HG03159 (cell line): ENCODE data around the gene CATSPERZ.
"Not testable (repeated sequence)": the region's sequence is repeated elsewhere in the genome, so short reads cannot be mapped to it uniquely, and the experiment has no call there.

Experiments
- ATAC-seq: cut with Tn5 transposase; IDR thresholded peaks from one replicate; pipeline ENCODE4 v1.9.1; 2021; ENCODE audit warnings: mild to moderate bottlenecking, moderate library complexity; ENCODE audit not compliant: unreplicated experiment

The CATSPERZ gene

DNA sequence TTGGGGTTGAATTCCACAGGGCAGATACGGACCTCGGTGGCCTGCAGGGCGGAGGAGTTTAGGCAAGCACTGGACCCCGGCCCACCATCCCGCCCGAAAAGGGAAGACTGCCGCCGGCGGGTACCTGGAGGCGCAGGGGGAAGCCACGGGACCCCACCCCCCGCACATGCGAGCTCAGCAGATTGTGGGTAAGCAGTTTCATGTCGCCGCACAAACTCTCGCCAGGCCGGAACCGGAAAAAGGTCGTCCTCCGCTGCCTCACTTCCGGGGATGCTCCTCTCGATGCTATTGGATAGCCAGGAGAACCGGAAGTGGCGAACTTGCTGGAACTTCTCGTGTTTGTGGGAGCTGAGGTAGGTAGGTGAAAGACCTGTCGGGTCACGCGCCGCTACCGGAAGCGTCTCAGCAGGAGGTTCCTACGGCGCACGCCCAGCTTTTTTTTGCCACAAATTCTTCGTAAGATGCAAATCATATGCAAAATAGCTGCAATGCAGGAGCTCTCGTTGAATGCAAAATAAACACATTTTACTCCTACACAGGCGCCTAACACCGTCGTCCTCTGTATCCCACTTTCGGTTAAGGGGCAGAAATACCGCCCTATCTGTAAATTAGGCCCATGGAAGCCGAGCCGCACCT is 17.3 kb downstream of the CATSPERZ start, which contains the start of gene TRMT112:
TRMT112 (minus strand) TSS at position 235 of the 636 bp plus-strand sequence; CDS start at position 202, 33 bp downstream.
- ATAC-seq, result peak; percentile 60

- ATAC-seq, result peak; percentile 71
Measured at GRCh38 chr11:64317961-64318765, 18.0 kb downstream of the CATSPERZ start, which contains the start of gene PRDX5. TSS of gene PRDX5 (plus strand) at chr11:64318121. CDS start at chr11:64318216, 95 bp downstream.

DNA sequence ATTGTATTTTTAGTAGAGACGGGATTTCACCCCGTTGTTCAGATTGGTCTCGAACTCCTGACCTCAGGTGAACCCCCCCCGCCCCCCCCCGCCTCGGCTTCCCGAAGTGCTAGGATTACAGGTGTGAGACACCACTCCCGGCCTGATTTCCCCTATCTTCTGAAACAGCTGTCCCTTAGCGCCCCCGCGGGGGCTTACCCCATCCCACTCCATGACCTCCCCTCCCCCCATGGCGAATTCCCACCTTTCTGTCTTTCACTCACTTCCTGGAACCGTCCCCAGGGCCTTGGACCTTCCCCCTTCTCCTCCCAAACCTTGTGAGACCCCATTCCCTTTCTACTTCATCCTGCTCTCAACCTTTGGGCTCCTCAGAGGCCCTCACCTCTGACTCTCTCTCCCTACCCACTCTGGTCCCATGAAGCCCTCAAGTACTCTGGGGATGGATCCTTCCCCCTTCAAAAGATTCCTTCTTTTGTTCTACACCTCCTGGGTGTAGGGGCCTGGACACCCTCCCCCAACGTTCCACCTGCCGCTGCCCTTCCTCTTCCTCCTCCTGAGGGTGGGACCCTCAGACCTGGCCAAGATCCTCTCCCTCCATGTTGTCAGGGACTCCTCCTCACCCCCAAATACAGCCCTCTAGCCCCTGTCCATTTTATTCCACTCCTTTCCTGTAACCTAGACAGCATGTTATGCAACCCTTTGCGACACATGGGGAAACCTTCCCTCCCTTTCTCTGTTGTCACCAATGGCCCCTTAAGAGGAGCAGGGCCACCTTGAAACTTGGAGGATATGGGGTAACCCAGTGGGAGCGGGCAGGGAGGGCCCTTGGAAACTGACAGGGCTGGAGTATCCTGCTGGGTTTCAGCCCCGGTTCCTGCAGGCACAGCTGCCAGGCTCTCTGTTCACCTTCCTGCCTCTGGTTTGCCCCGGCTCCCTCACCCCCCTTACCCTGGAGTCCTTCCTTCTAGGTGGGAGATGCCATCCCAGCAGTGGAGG is 18.9 kb downstream of the CATSPERZ start:
- ATAC-seq, result no peak

- ATAC-seq, result no peak
Measured at GRCh38 chr11:64320556-64320955, 20.4 kb downstream of the CATSPERZ start.

DNA sequence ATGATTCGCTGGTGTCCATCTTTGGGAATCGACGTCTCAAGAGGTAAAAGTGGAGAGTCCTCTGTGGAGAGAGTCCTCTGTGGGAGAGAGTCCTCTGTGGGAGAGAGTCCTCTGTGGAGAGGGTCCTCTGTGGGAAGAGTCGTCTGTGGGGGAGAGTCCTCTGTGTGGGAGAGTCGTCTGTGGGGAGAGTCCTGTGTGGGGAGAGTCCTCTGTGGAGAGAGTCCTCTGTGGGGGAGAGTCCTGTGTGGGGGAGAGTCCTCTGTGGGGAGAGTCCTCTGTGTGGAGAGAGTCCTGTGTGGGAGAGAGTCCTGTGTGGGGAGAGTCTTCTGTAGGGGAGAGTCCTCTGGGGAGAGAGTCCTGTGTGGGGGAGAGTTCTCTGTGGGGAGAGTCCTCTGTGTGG is 20.9 kb downstream of the CATSPERZ start:
- ATAC-seq, result no peak

- ATAC-seq, result no peak
Measured at GRCh38 chr11:64321533-64321932, 21.4 kb downstream of the CATSPERZ start.

DNA sequence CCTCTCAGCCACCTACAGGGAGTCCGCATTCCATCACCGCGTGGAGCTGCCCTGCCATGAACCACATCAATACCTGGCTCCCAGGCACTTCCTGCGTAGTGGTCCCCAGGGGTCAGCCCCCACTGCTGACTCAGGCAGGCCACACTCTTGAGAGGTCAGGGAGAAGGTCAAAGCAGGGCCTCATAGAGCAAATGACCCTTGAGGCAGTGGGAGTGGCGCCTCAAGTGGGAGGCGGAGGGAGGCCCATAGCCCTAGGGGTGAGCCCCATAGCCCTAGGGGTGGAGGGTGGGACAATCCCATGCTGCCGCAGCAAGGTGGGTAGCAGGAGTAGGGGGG is 22.7 kb downstream of the CATSPERZ start:
- ATAC-seq, result no peak

DNA sequence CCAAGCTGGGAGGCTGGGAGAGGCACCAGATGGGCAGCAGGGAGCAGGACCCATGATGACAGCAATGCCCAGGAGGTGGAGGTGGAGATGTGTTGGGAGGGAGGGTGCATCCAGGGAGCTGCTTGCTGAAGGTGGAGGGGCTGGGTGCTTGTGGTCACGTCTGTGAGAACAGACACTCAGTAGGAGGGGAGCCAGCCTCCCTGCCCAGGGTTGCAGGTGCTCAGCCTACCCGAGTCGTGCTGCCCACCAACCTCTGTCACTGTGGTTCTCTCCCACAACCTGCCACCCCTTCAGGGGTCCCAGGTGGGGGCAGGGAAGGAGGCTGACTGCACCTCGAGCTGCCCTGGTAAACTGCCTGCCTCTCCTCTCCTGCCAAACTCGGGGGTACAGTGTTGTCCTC is 23.2 kb downstream of the CATSPERZ start:
- ATAC-seq, result no peak

GRCh38 chr11:64323984-64324383 is 23.8 kb downstream of the CATSPERZ start:
- ATAC-seq, result not testable (repeated sequence)

- no peak for ATAC-seq
Measured at GRCh38 chr11:64324692-64325469, 24.7 kb downstream of the CATSPERZ start.

DNA sequence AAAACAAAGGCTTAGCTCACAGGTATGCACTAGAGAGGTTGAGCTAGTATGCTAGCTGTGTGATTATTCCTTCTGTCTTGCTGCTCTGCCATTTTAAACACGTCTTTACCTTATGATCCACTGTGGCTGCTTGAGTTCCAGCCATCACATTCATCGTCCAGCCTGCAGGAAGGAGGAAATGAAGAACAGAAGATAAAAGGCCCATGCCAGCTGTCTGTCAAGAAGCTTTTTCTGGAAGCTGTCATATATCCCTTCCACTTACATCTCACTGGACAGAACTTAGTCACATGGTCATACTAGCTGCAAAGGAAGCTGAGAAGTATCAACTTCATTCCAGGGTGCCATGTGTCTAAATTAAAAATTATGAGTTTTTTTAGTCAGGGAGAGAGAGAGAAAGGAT is 27.2 kb downstream of the CATSPERZ start:
- ATAC-seq, result no peak

GRCh38 chr11:64327993-64328392 is 27.8 kb downstream of the CATSPERZ start:
- ATAC-seq, result no peak

- no peak for ATAC-seq
Measured at GRCh38 chr11:64330888-64331287, 30.7 kb downstream of the CATSPERZ start.

- peak; percentile 54 for ATAC-seq
Measured at GRCh38 chr11:64331569-64332371, 31.6 kb downstream of the CATSPERZ start.

GRCh38 chr11:64333556-64333955 is 33.4 kb downstream of the CATSPERZ start:
- ATAC-seq, result no peak

DNA sequence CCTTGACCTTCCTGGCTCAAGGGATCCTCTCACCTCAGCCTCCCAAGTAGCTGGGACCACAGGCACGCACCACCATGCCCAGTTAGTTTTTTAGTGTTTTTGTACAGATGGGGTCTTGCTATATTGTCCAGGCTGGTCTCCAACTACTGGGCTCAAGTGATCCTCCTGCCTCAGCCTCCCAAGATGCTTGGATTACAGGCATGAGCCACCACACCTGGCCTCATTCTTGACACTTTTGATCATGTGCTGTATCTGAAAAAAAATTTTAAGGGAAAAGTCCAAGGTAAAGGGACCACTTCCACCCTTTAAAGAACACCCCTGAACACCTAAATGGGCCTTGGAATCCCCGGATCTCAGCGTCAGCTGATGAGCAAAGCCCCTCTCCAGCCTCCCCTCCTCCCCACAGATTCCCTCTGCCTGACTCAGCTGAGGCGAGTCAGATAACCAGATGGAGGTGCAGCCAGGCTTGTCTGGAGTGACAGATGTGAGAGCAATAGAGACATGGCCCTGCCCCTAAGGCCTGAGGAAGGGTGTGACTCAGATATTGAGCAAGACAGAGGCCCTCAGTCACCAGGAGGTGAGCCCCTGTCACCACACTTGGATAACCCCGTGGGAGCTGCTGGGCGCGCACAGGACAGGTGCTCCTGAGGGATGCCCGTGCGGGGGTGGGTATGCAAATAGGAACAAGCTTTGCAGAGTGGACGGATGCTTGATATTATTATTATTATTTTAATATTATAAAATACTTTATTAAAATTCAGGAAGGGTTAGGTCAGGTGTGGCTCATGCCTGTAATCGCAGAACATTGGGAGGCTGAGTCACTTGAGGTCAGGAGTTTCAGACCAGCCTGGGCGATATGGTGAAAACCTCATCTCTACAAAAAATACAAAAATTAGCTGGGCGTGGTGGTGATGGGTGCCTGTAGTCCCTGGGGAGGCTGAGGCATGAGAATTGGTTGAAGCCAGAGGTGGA is 34.9 kb downstream of the CATSPERZ start:
- peak; percentile 73 for ATAC-seq

GRCh38 chr11:64337538-64338249 is 37.5 kb downstream of the CATSPERZ start:
- no peak for ATAC-seq

DNA sequence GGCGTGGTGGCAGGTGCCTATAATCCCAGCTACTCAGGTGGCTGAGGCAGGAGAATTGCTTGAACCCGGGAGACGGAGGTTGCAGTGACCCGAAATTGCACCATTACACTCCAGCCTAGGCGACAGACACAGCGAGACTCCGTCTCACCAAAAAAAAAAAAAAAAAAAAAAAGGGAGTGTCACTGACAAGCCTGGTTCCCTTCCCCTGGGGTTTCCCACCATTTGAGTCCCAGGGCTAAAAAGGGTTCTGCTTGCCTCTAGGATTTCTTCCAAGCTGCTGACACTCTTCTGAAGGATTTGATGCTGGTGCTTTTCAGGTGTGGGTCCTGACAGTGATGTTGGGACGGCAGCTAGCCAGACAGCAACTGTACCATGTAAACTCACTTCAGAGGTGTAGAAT is 38.6 kb downstream of the CATSPERZ start:
- ATAC-seq, result no peak
